Measurements from ENCODE around the gene ZFHX3. TPM values are rescaled to one million over a fixed set of nuclear protein-coding genes. Genes with fewer than 3 reads are reported as not detected.
A peak's percentile ranks its signal among the peaks of the same experiment; 100 is the strongest.

Gene ZFHX3
- total RNA-seq, 6 experiments from 2014 or later = 7.1 to 9.4 (median 7.7) TPM

DNA sequence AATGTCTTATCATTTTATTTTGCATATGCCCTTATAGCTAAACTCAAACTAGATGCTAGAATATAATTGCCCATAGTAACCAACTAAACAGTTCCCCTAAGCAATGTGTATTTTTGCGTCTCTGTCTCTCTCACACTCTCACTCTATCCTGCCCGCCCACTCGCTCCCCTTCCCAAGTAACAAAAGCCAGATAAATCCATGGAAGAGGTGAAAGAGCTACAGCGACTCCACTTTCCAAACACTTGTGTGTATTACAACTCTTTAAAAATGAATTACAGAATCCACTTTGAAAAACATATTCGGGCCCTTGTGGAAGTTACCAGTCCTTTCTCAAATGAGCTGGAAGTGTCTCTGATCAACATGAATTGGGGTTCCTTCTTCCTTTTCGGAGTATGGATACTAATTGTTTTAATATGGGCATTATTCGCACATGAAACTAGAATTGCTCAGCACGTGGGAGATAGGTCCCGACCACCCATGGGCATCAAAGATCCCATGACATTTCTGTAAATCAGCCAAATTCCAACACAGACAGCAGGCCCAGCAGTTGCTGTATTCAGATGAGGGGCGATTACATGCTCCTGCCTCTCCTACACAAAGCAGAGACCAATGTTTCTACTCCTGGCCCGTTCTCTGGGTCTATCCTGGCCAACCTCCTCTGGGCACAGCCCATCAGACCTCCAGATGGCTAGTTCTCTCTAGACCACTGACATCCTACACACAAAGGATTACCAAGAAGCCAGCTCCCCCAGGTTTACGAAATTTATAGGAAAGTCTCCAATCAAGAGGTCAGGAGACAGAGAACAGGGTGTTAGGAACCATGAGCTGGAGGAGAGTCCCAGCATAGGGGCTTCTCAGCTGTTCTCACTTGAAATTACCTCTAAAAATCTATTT, 121.5 kb downstream of the ZFHX3 start:
- no peaks in the 10 kb centered on the region for H3K9me3 ChIP-seq
- no peaks in the 10 kb centered on the region for H3K4me1 ChIP-seq
- no peak overlapping the region for H3K4me3 ChIP-seq
- ATAC-seq = no peak
- H3K27ac ChIP-seq = no peak overlapping the region
- TF ChIP-seq POLR2A (IDR thresholded peaks at IDR 0.05) = no peak
- no peak for TF ChIP-seq CTCF (IDR thresholded peaks at IDR 0.05)
- 85% methylated on average over 7 of the region's 12 CpGs for WGBS (ENCODE audit: insufficient coverage, low coverage, low lambda C conversion rate, missing lambda C conversion rate)
- H3K27me3 ChIP-seq = no peaks in the 10 kb centered on the region
- DNase-seq = no peak
- intact Hi-C loops (cut with DNase I) = no loop called here
- H3K36me3 ChIP-seq = no peaks in the 10 kb centered on the region

- WGBS (ENCODE audit: insufficient coverage, low coverage, low lambda C conversion rate, missing lambda C conversion rate) = 94% methylated on average over 5 of the region's 5 CpGs
- Histone ChIP-seq H3K27ac (no peak overlapping the region), H3K4me1 (no peaks in the 10 kb centered on the region), H3K9me3 (no peaks in the 10 kb centered on the region), H3K27me3 (no peaks in the 10 kb centered on the region), H3K4me3 (no peak overlapping the region), H3K36me3 (no peaks in the 10 kb centered on the region)
- ATAC-seq = no peak
- intact Hi-C loops (cut with DNase I) = no loop called here
- no peak for DNase-seq
- TF ChIP-seq CTCF (IDR thresholded peaks at IDR 0.05) (no peak), POLR2A (IDR thresholded peaks at IDR 0.05) (no peak)
These were observed 122.3 kb downstream of the ZFHX3 start for GRCh38 chr16:72925631-72925979.

- Histone ChIP-seq H3K4me1 (no peaks in the 10 kb centered on the region), H3K27ac (no peak overlapping the region), H3K36me3 (no peaks in the 10 kb centered on the region), H3K9me3 (no peaks in the 10 kb centered on the region), H3K4me3 (no peak overlapping the region), H3K27me3 (no peaks in the 10 kb centered on the region)
- intact Hi-C loops (cut with DNase I) = no loop called here
- no peak for TF ChIP-seq CTCF (IDR thresholded peaks at IDR 0.05)
- TF ChIP-seq POLR2A (IDR thresholded peaks at IDR 0.05) = no peak
- 60% methylated on average over 12 of the region's 17 CpGs for WGBS (ENCODE audit: insufficient coverage, low coverage, low lambda C conversion rate, missing lambda C conversion rate)
- ATAC-seq (peak; percentile 38 to 80 (median 61)), DNase-seq (peak in 2 of 3 donors; percentile 38 to 66)
These were observed 122.8 kb downstream of the ZFHX3 start for GRCh38 chr16:72924927-72925630.

GRCh38 chr16:72924537-72924926, 123.4 kb downstream of the ZFHX3 start:
- 86% methylated on average over 6 of the region's 9 CpGs for WGBS (ENCODE audit: insufficient coverage, low coverage, low lambda C conversion rate, missing lambda C conversion rate)
- intact Hi-C loops (cut with DNase I) = no loop called here

More at GRCh38 chr16:72924537-72924926, 123.4 kb downstream of the ZFHX3 start:
- Histone ChIP-seq H3K36me3 (no peaks in the 10 kb centered on the region), H3K27ac (no peak overlapping the region), H3K9me3 (no peaks in the 10 kb centered on the region), H3K4me3 (no peak overlapping the region), H3K4me1 (no peaks in the 10 kb centered on the region), H3K27me3 (no peaks in the 10 kb centered on the region)
- ATAC-seq = no peak
- no peak for DNase-seq
- TF ChIP-seq POLR2A (IDR thresholded peaks at IDR 0.05) (no peak), CTCF (IDR thresholded peaks at IDR 0.05) (no peak)

All from right lobe of liver (tissue), 6 donors.